OCI-M2 (cell line): ENCODE measurements around the gene PRDM13.
A peak's percentile ranks its signal among the peaks of the same experiment; 100 is the strongest.

ENCODE experiments used
- DNase-seq: peaks from one replicate; lab custom pipeline; 2025; ENCODE audit not compliant: unreplicated experiment; lab: John Stamatoyannopoulos, UW

The PRDM13 gene

DNA sequence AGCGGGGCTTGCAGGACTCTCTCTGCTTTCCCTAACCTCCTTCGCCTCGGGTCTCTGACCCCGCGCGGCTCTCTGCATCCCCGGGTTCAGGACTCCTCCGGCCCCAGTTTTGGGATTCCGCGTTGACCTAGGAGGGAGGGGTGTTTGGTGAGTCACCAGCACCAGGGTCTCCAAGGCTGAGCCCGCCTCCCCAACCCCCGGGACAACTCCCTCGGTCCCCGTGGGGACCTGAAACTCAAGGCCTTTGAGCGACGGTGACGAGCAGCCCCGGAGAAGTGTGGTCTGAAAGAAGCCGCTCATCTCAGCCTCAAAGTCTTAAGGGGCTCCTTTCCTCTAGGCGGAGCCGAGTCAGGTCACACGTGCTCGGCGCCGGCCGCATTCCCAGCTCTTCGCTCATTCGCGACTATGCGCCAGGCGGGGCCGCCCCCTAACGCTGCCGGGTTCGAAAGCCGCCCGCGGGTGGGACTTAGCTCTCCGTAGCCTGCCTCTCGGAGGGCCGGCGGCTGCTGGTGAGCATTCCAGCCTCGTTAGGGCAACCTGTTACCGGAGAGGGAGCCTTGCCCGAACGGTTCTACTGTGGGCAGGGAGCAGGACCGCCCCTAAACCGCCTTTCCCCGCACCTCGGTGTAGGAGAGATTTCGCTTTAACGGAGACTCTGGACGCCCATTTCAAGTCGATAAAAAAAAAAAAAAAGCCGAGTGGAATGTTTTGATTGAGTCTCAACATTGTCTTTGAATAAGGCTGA, 3.0 kb upstream of the PRDM13 start:
- no peak for DNase-seq

GRCh38 chr6:99604166-99605073, 2.2 kb upstream of the PRDM13 start:
- DNase-seq: no peak

- DNase-seq: no peak
Observed at GRCh38 chr6:99605074-99605734, 1.4 kb upstream of the PRDM13 start.

DNA sequence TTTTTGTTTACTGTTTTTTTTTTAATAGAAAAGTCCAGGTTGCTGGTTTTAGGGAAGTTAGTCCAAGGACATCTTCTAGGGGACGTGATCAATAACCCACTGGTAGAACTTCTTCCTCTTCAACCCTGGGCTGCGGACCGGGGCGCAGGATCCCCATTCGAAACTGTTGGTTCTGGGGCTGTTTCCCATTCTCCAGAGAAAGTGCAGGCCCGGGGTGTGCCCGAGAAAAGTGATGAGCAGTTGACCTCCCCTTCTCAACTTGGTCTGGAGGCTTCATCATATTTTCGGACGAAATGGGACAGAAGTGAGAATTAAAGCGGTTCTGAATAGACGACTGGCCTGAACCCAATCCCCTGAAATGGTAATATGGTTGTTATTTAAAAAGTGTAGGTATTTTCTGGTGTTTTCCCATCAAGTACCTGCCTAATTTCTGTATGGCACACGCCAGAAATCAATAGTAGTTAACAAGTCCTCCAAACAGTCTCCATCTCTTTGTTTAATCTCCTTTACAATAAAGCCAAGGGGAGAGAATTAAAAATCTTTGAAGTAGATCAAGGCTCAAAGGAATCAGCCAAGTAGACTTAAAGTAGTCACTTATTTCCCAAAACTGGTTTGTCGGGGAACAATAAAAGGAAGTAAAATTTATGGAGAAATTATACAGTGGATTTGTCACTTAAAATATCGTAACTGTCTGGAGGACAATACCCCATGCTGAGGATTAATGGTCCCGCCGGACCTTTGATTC, 550 bp upstream of the PRDM13 start:
- DNase-seq: no peak

GRCh38 chr6:99607416-99608036, 893 bp downstream of the PRDM13 start:
- DNase-seq: no peak

DNA sequence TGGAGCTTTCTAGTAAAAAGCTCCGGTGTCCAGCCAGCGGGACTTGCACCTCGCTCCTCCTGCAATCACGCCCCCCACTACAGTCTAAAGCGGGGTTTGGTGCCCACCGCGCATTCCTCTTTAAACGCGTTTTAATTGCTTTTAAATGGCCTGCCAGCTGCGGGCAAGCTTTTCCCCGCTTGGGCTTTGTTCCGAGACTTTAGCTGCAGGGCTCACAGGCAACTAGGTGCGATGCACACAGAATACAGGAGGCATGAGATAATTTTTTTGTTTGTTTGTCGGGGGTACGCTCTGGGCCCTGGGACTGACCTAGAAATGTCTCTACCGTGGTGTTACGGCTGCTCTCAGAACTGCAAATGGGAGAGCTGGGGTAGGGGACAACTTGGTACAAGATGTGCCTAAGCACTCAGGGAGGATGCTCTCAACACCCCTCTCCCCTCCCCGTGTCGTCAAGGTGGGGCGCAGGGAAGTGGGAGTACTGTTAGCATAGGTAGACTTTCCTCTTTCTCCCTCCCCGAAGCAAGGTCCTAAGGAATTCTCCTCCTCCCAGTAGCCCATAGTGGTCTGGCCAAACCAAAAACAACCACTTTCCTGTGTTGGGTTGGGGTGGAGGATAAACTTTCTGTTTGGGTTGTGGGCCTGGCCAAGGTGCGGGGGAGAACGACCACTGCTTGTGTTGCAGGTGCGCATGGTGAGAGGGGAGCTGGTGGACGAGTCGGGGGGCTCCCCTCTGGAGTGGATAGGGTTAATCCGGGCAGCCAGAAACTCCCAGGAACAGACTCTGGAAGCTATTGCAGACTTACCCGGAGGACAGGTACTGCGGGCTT, 1.6 kb downstream of the PRDM13 start:
- no peak for DNase-seq

- DNase-seq: no peak
Observed at GRCh38 chr6:99608886-99609482, 2.4 kb downstream of the PRDM13 start.

GRCh38 chr6:99609905-99610489, 3.4 kb downstream of the PRDM13 start:
- DNase-seq: no peak

DNA sequence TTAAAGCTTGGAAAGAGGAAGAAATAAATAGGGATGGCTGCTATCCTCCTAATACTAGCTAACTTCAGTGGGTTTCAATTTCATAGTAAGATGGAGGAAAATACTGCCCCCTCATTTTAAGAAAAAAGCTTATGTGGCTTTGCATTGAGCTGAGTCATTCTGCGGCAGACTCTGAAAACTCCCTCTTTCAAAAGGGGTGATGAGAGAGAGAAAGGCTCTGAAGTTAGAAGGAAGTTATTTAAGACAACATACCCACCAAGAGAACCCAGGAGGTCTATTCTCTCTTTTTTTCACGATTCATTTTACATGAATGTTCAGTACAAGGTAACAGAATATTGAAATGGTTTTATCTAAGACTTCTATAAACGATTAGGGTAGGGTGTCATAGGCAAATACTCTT, 4.5 kb downstream of the PRDM13 start:
- no peak for DNase-seq

GRCh38 chr6:99612551-99613408, 6.1 kb downstream of the PRDM13 start:
- no peak for DNase-seq

- peak; percentile 75 for DNase-seq
Observed at GRCh38 chr6:99613409-99613704, 6.7 kb downstream of the PRDM13 start.

DNA sequence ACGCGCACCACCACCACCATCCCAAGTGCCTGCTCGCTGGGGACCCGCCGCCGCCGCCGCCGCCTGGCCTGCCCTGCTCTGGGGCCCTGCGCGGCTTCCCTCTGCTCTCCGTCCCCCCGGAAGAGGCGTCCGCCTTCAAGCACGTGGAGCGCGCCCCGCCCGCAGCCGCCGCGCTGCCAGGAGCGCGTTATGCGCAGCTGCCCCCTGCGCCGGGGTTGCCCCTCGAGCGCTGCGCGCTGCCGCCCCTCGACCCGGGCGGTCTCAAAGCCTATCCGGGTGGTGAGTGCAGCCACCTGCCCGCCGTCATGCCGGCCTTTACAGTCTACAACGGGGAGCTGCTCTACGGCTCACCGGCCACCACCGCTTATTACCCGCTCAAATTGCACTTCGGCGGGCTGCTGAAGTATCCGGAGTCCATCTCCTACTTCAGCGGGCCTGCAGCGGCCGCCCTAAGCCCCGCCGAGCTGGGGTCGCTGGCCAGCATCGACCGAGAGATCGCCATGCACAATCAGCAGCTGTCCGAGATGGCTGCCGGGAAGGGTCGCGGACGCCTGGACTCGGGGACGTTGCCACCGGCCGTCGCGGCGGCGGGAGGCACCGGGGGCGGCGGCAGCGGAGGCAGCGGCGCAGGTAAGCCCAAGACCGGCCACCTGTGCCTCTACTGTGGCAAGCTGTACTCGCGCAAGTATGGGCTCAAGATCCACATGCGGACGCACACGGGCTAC, 7.2 kb downstream of the PRDM13 start:
- DNase-seq: peak; percentile 75

DNA sequence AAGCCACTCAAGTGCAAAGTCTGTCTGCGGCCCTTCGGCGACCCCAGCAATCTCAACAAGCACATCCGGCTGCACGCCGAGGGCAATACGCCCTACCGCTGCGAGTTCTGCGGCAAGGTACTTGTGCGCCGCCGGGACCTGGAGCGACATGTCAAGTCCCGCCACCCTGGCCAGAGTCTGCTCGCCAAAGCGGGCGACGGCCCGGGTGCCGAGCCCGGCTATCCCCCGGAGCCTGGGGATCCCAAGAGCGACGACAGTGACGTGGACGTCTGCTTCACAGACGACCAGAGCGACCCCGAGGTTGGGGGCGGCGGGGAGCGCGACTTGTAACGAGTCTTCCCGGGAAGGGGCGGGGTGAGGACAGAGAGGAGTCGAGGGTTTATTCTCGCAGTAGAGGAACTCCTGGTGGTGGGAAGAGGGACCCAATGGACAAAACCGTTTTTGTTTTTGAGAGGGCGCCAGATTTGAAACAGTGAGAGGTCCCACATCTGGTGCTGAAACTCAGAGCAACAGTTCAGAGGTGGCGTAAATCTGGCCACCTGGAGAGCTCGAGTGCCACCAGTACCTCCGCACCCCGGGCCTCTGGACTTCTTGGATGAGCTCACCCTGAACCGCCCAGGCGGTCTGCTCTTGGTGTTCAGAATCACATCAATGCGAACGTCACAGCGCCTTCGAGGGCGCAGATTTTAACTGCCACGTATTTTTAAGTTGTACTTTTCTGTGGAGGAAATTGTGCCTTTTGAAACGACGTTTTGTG, 8.0 kb downstream of the PRDM13 start:
- DNase-seq: no peak

DNA sequence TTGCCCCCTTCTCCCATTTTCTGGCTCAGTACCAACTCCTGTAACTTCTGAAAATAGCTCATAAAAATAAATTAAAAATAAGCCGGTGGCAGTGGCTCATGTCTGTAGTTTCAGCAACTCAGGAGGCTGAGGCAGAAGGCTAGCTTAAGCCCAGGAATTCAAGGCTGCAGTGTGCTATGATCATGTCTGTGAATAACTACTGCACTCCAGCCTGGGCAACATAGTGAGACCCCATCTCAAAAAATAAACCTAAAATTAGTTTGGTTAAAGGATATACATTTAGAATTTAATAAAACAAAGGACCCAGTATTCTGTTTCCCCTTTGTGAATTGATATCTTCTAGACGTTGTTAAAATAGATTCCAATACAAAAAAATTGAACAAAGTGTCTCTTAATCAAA, 10.5 kb downstream of the PRDM13 start:
- no peak for DNase-seq

DNA sequence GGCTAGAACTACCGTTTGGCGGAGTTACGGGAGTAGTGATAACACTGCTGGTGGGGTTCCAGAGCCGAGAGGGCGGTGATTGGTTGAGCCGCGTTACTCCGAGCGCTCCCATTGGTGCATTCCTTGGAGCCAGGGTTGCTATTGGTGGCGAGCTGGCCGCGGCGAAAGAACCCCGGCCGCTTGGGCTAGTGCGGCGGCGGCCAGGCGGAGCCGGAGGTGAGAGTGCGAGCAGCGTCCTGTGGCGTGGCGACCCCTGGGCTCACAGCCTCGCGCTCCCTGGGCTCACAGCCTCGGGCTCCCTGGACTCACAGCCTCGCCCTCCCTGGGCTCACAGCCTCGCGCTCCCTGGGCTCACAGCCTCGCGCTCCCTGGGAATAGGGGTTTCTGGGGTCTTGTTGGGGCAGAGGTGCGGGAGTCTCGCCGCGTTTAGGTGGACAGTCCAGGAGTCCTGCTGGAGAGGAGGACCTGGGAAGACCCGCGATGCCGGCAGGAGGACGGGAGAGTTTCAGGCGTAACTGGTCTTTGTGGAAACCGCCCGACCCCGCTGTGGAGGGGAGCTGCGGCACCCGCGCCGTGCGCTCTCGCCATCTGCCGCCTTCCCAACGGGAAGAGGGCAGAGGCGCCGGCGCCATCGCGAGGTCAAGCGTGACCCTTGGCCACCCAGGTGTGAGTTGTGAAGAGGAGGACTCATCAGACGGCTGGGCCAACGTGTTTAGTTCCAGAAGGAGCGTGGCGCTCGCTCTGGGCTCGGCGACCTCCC, 12.2 kb downstream of the PRDM13 start:
- no peak for DNase-seq

- no peak for DNase-seq
Observed at GRCh38 chr6:99619409-99619762, 12.8 kb downstream of the PRDM13 start.
